ENCODE data around the gene SLC36A1.

The SLC36A1 gene

DNA sequence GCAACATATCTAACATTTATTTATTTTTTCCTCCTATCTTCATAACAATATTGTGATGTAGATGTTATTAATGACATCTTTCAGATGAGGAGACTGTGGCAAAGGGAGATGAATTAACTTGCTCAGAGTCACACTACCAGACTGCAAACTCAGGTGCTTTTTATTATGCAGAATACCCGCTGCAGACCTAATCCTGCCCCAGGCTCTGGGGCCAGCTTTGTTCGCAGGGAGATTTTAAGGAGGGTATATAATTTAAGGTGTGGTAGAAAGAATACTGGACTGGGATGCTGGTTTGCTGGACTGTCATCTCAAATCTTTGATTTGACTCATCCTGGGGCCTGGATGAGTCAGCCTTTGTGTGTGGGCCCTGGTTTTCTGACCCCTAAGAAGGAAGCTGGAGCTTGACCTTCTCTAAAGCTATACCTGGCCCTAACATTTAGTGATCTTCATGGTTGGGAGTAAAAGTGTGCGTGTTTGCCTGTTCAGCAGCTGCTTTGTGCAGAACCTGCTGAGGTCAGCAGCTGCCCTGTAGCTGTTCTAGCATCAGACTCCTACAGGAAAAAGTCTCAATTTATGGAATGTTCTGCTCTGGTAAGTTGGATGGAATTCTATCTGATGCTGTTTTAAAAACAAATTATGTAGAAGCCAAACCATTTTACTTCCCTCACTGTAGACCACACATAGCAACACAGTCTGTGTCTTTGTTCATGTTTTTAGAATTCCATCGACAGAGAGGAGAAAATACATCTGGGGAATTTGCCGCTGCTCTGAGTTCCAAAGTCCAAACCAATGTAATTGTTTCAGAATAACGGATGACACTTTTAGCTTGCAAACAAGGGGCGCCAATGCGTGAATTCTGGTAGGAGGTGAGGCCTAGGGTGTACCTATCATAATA is 4.5 kb downstream of the SLC36A1 start:
- DNase-seq = no peak

DNA sequence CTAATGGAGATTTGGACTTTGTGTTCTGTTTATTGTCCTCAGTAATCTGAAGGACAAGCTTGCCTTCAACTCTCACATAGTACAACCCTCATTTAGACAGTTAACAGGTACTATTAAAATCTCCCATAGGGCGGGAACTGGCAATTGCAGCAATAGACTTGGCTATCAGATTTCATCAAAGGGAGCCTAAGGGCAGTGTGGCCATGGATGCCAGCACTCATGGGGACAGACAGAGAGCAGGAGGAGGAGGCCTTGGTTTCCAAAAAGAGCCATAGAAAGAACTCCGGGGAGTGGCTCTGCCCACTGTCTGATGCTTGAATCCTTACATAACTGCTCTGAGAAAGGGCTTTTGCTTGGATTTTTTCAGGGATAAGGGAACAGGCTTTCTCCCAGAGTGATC is 6.8 kb downstream of the SLC36A1 start:
- DNase-seq = no peak

DNA sequence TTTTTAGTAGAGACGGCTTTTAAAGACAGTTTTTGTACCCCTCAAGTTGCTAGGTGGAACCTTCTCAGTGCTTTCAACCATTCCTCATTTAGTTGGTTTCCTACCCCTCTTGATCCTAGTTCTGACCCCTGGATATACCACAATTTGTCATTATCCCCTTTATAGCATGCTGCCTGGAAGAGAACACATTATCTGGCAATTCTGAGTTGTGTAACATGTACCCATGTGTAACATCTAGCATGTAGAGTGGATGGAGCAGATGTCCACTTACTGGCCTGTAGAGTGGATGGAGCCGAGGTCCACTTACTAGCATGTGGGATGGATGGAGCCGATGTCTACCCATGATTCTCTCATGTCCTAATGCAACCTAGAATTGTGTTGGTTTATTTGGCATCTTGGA is 7.5 kb downstream of the SLC36A1 start:
- no peak for DNase-seq

DNA sequence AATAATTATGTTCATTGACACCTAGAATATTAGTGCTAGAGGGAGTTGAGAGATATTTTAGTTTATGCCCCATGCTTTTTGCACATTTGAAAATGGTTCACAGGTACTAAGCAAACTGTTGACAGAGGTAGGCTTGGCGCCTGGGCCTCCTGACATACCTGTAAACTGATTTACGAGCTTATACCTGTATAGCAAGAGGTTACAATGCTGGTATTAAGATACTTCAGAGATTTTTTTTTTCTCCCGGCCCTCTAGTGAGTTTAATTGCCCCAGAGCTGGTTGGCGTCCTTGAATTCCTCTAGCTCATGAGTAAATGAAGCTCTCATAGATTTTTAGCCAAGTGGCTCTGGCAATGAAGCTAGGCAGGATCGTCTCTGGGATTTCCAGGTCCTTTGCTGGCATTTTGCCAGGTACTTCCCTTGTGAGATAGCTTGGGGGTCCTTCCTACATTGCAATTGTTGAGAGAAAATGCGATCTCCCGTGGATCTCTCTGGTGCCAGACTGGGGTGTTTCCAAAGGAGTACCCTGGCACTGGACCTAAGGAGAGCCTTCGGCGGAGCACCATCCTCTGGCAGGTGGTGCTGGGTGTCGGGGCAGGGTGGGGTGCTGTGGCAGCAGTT is 9.0 kb downstream of the SLC36A1 start:
- DNase-seq = no peak

DNA sequence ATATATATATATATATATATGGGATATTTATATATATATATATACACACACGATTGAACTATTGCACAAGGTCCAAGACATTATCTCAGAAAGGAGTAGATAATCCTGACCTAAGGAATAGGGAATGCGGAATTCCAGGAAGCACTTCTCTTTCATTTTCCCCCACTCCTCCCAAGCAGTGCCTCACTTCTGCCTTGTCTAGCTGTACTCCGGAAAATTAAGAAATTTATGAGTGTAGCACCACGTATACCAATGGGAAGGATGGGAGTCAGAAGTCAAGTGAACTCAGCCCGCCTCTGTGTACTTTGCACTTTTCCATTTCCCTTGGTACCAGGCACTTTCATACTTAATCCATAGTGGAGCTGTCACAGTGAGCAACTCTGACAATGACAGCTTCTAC is 10.9 kb downstream of the SLC36A1 start:
- DNase-seq = no peak

DNA sequence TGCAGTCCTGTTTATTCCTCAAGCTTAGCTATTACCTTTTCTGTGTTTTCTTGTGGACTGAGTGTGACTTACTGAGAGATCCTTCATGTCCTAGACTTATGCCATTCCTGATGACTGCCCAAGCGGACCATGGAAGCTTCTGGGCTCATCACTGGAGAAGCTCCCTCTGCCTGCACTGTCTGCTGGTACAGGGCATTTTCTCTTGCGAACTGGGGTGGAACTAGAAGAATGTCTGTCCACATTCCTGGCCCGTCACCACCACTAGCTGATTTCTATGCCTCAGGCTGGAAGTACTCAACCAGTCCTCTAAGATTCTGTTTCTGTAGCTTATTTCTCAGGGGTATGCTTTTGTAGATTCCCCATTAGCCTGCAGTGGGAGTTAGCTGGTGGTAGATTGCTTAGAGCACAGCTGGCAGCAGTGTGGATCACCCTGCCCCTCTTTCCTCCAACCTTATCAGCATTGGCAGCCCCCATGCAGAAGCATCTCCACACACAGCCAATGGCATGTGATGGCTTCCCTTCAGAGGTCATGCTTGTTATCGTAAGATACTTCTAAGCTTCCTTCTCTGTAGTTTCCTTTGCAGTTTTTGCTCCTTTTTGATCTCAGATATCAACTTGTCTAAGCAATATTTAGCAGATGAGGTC is 12.4 kb downstream of the SLC36A1 start:
- DNase-seq = no peak

DNA sequence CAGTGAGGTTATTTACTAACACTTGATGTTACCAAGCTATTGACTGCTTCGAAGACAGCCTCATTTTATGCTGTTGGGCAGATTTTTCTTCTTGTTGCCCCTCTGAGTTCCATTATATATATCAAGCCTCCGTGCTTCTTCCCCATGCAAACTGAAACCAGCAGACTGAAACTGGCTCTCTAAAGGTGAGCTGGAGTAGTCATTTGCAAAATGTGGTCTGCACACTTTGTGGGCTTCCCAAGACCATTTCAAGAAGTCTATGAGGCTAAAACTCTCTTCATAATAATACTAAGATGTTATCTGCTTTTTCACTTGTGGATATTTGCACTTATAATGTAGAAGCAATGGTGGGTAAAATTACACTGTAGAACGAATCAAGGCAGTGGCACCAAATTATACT is 13.9 kb downstream of the SLC36A1 start:
- no peak for DNase-seq

DNA sequence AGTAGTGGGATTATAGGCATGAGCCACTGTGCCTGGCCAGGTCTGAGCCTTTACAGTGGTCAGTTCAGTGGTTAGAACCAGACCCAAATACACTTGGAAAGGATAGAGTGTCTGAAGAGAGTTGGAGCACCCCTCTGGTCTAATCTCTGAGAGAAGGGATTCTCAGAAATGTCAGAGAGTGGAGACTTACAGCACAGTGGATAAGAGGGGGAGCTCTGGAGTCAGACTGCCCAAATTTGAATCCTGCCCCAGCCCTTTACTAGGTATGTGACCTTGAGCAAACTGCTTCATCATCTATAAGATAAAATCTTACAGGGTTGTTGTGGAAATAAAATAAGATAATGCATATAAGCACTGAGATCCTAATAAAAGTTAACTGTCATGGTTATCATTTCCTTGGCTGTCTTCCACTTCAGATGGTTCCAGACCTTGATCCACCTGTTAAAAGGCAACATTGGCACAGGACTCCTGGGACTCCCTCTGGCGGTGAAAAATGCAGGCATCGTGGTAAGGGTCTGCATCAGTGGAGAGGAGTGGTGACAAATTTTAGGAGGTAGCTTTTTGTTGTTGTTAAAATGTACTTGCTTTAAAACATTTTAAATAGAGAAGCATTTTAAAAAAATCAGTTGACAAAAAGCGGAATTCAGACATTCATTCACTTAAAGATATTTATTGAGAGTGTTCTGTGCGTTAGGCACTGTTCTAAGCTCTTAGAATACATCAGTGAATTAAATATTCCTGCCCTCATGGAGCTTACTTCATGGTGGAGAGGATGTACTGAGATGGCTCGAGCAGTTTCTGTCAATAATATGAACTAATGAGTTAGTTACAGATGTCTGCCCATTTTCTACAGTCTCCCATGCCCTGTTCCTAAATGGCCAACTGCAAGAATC is 16.0 kb downstream of the SLC36A1 start:
- no peak for DNase-seq

DNA sequence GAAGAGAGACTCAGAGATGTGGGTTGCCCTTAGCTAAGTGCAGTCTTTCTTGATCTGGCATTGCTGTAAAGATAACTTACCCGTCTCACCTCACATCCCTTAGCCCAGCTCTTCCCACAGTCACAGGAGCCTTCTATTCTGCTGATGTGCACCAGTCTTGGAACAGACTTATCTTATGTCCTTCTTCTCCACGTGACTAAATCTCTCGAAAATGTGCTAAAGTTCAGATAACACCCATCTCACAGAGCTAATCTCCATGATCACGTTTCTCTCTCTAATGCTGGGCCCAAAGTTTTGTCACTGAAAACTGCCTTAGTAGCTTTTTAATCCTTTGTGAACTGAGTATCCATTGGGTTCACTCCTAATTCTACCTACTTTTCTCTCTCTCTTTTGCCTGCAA is 16.7 kb downstream of the SLC36A1 start:
- DNase-seq = no peak

DNA sequence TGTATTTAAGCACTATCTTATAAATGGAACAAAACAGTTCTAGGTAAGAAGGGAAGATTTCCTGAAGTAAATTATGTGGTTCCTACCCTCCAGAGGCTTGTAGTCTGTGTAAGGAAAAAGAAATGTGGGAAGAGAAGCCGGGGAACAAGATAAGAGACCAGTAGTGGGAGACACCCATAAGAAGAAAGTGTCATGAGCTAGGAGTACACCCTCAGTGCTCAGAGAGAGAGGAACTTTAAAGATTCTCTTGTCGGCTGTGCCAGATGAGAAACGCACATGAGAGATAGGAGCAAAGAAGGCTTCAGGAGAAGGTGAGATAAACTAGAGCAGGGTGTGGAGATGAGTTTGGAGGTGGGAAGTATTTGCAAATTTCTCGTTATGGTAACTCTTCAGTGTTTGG is 18.1 kb downstream of the SLC36A1 start:
- no peak for DNase-seq

DNA sequence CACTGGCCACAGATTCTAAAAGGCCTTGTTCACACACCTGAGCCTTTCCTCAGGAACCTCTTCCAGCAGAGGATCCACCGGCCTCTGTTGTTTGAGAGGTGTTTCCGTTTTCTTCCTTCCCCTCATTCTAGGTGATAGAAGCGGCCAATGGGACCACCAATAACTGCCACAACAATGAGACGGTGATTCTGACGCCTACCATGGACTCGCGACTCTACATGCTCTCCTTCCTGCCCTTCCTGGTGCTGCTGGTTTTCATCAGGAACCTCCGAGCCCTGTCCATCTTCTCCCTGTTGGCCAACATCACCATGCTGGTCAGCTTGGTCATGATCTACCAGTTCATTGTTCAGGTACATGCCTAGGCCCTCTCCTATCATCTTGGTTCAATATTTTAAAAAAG is 20.2 kb downstream of the SLC36A1 start:
- no peak for DNase-seq

DNA sequence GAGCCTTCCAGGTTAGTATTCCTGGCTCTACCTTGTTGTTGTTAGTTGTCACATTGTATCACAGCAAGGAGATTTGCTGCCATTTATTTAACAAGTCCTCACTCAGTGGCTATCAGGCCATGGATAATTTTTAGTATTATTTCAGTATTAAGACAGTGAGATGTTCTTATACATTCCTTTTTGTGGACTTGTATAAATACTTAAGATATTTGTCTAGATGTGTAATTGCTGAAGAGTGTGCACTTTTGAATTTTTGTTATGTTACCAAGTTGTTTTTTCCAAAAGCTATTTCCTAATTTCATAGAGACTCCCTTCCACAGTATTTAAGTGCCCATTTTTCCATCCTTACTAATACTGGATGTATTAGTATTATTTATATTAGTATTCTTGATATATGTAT is 22.0 kb downstream of the SLC36A1 start:
- no peak for DNase-seq

DNA sequence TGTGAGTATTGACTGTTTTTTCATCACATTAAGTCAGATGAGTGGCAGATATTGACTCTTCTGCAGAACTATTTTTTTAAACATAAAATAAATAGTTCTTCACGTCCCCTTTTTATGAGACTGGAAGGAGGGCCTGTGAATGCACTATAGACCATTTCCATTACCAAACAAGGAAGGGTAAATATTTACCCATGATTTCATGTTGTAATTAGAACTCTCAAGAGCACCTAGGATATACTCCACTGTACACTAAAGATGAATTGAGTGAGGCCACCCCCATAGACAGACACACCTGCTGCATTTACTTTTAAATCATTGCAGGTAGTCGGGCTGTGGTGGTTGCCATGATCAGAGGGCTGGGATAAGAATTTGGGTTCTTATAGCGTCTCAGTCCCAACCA is 22.6 kb downstream of the SLC36A1 start:
- DNase-seq = peak; percentile 38

DNA sequence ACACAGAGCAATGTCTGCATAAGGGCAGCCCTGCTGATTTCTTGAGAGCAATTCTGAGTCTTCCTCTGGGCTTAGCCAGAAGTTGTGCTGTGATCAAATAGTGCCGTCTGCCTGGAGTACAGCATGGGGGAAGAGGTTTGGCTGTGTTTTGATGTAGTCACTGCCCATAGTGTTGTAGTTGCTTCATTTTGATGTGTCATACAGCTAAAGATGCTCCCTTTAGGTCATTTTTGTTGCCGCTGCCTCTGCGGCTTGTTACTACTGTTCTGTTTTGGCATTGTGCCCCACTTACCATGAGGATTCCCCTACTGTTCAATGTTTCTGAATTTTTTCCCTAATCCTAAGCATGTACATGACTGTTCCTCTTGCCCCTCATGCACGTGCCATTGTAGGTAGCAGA is 23.0 kb downstream of the SLC36A1 start:
- no peak for DNase-seq

DNA sequence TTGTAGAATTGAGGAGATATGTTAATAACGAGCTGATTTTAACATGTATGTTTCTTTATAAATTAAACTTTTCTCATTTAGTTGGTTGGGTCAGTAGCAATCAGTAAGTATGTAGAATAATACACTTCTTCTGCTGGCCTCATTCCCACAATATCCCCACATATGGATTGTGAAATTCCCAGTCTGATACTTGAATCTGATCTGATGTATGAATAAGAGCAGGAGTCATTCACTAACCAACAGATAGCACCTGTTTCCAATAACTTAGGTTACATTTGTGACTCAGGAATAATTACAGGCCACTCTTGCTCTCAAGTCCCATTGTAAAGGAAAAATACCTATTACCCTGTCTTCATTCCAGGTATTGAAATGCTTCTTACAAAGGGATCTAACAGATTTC is 23.9 kb downstream of the SLC36A1 start:
- peak; percentile 14 for DNase-seq

DNA sequence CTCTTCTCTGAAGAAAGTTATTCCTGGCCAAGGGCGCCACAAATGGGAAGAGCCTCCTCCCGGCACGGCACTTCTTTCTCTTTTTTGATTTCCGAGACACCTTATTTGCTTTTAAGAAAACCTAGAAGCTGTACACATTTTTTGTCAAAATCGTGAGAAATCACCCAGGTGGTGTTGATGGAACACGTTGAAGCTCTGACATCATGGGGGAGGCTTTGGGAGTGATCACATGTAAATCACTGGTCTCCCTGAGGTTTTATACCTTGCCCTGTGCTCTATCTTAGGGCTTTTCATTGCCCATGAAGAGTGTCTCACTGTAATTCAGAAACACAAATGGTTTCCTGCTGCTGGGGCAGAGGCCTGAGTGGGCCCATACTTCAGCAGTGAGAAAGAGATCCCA is 27.4 kb downstream of the SLC36A1 start:
- DNase-seq = no peak

DNA sequence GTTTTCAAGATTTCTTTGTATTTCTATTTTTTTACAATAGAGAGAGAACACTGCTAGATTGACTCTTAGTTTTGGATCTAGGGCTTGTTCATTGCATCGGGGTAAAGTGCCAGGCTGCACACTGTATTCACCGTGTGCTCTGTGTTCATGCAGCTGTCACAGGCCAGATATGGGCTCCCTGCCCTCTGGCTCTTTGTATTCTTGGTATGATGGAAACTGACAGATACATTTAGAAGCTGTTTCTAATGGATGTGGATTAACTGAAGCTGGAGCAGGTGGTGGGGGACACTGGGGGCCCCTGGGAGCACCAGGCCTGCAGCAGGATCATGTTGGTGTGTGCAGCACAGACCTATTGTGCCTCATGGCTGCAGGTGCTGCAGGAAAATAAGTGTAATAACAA is 28.0 kb downstream of the SLC36A1 start:
- no peak for DNase-seq

DNA sequence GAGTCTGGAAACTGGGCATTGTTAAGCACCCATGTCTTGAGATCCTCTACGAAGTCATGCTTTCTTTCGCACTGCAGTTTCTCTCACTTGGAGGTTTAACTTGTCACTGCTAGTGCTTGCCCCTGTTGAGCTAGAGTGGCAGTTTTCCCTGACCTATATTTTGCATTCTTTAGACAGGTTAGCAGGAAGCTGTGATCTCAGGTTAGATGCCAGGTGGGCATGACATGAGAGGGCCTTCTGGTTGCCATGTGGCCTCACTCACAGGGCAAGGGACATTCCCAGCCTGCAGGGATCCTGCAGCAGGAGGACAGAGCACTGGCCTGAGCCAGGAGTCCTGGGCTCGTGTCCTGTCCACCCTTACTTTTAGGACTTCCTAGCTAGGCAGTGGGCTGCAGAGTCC is 28.6 kb downstream of the SLC36A1 start:
- DNase-seq = no peak

DNA sequence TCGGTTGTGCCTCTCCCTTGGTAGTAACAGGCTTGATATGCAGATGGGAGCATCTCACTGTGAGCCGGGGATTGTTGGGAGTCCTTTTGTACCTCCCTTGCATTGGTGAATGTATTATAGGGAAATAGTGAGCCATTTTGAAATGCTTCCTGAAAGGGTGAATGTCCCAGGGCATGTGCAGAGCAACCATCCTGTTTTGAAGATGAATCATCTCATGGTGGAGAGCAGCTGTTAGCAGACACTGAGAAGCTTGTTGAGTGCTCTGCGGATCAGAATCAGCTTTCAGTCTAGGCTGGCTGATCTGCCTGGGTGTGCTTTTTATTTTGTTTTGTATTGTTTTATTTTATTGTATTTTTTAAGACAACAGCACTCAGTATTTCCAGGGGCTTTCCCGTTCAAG is 29.7 kb downstream of the SLC36A1 start:
- no peak for DNase-seq

DNA sequence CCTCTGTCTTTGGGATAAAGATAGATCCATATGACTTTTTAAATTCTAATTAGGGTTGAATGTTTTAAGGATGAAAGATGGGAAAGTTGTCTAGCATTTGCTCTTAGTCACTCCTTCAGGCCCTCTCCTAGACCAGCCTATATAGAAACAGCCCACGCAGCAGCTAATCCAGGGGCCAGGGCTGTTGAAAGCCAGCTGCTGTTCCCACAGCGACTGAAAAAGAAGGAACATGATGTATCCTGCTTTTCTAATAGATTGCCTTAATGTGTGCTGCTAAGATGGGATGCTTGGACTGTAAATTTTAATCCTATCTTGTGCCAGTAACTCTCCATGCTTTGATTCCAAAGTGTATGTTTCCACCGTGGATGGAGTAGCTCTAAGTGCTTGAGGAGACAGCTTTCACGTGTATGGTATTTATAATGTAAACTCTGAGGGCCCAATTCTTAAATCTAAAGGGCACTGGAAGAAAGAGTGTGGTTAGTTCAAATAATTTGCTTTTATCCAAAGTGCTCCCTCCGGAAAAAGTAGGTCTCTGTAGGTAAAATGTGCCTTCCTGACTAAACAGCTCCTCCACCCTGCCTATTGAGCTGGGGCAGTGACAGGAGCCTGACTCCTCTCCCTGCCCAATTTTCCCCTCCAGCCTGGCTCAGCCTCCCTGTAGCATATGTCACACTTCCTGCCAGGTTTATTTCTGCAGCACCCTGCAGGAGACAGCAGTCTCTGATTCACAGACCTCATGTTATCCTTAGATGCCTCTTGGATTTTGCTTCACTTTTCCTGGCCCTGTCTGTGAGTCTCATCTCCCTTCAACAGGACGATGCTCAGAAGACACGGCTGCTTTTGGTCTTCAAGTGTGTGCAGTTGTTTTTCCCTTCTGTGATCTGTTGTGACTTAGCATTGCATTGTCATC is 33.2 kb downstream of the SLC36A1 start:
- no peak for DNase-seq

DNA sequence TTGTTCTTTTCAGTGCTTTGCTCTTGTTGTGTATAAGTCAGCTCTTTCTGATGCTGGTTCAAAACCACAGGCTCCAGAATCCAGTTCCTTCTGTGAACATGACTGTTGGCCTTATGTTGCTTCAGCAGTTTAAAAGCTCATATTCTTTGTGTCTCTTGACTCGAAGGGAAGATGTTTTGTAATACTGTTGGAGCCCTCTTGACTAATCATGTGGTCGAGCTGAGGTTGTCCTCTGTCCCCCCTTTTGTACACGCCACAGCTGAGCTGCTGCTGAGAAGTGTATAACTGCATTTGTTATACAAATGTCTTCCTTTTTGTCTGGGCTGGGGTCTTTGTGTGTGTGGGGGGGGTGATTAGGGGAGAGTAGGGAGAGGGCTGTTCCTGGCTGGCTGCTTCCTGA is 35.8 kb downstream of the SLC36A1 start:
- DNase-seq = no peak

DNA sequence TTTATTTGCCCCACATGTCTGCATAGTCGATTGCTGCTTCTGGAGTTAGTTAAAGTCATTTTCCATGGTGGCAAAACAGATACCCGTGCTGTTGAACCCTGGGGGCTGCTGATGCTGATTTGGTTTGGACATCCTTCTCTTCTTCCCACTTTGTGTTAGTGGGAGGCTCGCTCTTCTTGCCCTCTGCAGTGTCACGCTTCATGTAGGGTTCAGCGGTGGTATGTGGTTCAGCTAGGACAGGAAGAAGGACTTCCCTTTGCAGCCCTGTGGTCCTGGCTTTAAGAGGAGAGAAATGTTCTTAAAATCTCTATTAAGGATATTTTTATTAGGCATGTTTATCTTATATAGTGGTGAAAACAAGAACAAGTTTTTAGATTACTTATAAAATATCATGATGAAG is 36.2 kb downstream of the SLC36A1 start:
- no peak for DNase-seq
